IPS-20b (cell line): ENCODE data around the gene MVD.
A peak's percentile ranks its signal among the peaks of the same experiment; 100 is the strongest.

Source experiments
- H3K27ac ChIP-seq: one replicate; pipeline ENCODE4 v1.5.1; 2013; ENCODE audit warnings: low read length
- H3K27me3 ChIP-seq: 2 replicates; pipeline ENCODE4 v1.6.1; 2013; ENCODE audit warnings: mild to moderate bottlenecking, low read length, inconsistent platforms; ENCODE audit not compliant: insufficient read depth
- H3K36me3 ChIP-seq: 2 replicates; pipeline ENCODE4 v1.6.1; 2013; ENCODE audit warnings: low read depth, mild to moderate bottlenecking, inconsistent platforms, low read length, moderate library complexity; ENCODE audit not compliant: insufficient read depth
- H3K4me1 ChIP-seq: 2 replicates; pipeline ENCODE4 v1.6.1; 2013; ENCODE audit warnings: mild to moderate bottlenecking, control low read depth, inconsistent platforms, low read length, moderate library complexity; ENCODE audit not compliant: insufficient read depth
- H3K4me3 ChIP-seq: 2 replicates; pipeline ENCODE4 v1.5.1; 2013; ENCODE audit warnings: mild to moderate bottlenecking, low read length, inconsistent platforms
- H3K9ac ChIP-seq: 2 replicates; pipeline ENCODE4 v1.6.1; 2013; ENCODE audit warnings: low read depth, mild to moderate bottlenecking, inconsistent platforms, low read length, moderate library complexity
- H3K9me3 ChIP-seq: 2 replicates; pipeline ENCODE4 v1.6.1; 2013; ENCODE audit warnings: mild to moderate bottlenecking, low read depth, low read length, inconsistent platforms; ENCODE audit not compliant: insufficient read depth

MVD gene, protein sequence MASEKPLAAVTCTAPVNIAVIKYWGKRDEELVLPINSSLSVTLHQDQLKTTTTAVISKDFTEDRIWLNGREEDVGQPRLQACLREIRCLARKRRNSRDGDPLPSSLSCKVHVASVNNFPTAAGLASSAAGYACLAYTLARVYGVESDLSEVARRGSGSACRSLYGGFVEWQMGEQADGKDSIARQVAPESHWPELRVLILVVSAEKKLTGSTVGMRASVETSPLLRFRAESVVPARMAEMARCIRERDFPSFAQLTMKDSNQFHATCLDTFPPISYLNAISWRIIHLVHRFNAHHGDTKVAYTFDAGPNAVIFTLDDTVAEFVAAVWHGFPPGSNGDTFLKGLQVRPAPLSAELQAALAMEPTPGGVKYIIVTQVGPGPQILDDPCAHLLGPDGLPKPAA

DNA sequence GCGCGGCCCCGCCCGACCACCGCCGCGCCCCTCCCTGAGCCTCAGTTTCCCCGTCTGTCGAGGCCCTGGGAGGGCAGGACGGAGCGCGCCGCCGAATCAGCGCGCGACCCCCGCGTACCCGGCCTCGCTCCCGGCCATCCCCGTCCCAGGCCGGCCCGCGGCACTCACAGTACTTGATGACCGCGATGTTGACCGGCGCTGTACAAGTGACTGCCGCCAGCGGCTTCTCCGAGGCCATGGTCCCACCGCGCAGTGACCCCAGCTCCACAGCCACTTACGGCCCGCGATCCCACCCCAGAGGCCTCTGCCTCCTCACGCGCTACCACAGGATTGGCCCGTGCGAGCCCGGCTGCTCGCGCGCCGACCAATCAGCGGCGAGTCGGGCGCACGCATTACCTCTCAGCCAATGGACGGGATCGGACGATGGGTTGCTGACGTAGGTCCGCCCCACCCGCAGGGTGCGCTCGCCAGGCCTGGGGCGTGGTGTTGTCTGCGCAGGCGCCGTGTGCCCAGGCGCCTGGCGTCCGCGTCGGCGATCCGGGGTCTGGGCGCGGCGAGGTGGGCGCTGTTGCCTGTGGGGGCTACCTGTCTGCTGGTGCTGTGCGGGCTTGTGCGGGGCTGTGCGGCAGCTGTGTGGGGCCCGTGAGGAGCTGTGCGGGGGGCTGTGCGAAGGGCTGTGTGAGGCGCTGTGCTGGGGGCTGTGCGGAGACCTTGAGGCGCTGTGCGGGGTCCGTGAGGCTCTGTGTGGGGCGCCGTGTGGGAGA lies at the start of gene MVD:
MVD (minus strand) TSS at position 249 of the 764 bp plus-strand sequence; CDS start at position 238, 11 bp downstream.
- H3K4me3 ChIP-seq = peak within 1 kb of the TSS; percentile 94
- no peaks in the 10 kb centered on the region for H3K9me3 ChIP-seq
- H3K36me3 ChIP-seq = peaks cover 5% of the 10 kb centered on the region; the same call in 1 of the 2 replicates
- peak within 1 kb of the TSS; percentile 83 for H3K9ac ChIP-seq
- H3K27ac ChIP-seq = peak within 1 kb of the TSS; percentile 22
- no peaks in the 10 kb centered on the region; the same call in 1 of the 2 replicates for H3K27me3 ChIP-seq
- H3K4me1 ChIP-seq = peaks cover 6% of the 10 kb centered on the region; the same call in 1 of the 2 replicates

DNA sequence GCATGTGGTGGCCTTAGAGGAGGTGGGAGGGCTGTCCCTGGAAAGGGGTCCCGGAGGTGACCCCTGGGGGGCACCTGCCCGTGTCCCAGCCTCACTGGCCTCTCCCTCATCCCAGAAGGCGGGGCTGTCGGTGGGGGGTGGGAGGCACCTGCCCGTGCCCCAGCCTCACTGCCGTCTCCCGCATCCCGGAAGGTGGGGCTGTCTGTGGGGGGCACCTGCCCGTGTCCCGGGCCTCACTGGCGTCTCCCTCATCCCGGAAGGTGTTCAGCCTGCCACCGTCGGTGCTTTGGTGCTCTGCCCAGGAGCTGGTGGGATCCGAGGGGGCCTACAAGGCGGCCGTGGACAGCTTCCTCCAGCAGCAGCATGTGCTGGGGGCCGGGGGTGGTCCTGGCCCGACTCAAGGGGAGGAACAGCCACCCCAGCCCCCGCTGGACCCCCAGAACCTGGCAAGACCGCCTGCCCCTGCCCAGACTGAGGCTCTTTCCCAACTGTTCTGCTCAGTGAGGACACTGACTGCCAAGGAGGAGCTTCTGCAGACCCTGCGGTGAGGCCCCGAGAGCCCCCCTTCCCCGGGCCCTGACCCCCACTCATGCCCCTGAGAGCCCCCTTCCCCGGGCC lies 49.6 kb upstream of the MVD start:
- no peaks in the 10 kb centered on the region for H3K4me1 ChIP-seq
- H3K9me3 ChIP-seq = no peaks in the 10 kb centered on the region
- no peak overlapping the region for H3K9ac ChIP-seq
- H3K4me3 ChIP-seq = no peak overlapping the region
- H3K27me3 ChIP-seq = no peaks in the 10 kb centered on the region
- H3K27ac ChIP-seq = no peak overlapping the region
- H3K36me3 ChIP-seq = peaks cover 24% of the 10 kb centered on the region

DNA sequence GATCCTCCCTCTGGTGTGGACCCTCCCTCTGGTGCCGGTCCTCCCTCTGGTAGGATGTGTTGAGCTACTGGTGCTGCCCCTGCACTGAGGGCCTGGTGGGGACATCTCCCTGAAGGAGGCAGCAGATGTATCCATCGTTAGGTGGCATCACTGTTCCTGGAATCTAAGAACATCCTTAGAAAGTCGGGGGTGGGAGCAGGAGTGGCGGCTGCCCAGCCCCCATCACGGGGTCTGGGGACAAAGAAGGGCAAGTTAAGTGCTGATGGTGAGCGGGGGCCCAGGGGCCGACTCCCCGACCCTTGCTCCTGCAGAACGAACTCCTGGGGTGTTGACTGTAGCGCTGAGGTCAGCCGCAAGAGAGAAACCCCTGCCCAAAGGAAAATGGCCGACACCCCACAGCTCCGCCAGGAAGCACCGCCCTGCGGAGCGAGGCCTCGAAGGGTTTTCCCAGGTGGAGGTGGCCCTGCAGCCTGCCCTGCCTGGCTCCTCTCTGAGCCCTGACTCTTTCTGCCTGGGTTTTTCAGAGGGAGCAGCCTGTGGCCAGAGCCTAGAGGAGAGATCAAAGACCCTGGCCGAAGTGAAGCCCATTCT lies 49.0 kb upstream of the MVD start:
- 0 out of 2 replicates have a peak, but pooled peaks cover 3% of the 10 kb centered on the region for H3K4me1 ChIP-seq

DNA sequence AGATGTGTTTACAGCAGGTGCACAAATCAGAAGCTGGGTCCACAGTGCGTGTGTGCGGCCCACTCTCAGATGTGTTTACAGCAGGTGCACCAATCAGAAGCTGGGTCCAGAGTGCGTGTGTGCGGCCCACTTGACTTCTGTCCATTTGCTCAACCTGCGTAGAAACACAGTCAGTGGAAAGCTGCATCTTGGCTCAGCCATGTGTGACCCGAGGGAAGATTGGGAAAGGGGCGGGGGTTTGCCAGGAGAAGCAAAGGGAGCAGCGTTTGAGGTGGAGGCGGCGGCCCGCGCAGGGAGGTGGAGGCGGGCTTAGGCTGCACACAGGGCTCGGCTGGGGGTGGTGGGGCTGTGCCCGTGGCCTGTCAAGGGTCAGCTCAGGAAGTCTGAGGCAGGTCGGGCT lies 47.7 kb upstream of the MVD start:
- H3K9me3 ChIP-seq = no peaks in the 10 kb centered on the region
- no peaks in the 10 kb centered on the region for H3K27me3 ChIP-seq
- no peak overlapping the region for H3K9ac ChIP-seq
- H3K4me1 ChIP-seq = 0 out of 2 replicates have a peak, but pooled peaks cover 3% of the 10 kb centered on the region
- peaks cover 5% of the 10 kb centered on the region; the same call in 1 of the 2 replicates for H3K36me3 ChIP-seq
- H3K27ac ChIP-seq = no peak overlapping the region
- no peak overlapping the region for H3K4me3 ChIP-seq

More for the DNA sequence above, 49.0 kb upstream of the MVD start:
- no peaks in the 10 kb centered on the region for H3K27me3 ChIP-seq
- no peak overlapping the region for H3K9ac ChIP-seq
- H3K4me3 ChIP-seq = no peak overlapping the region
- H3K9me3 ChIP-seq = no peaks in the 10 kb centered on the region
- H3K36me3 ChIP-seq = peaks cover 17% of the 10 kb centered on the region
- H3K27ac ChIP-seq = no peak overlapping the region

DNA sequence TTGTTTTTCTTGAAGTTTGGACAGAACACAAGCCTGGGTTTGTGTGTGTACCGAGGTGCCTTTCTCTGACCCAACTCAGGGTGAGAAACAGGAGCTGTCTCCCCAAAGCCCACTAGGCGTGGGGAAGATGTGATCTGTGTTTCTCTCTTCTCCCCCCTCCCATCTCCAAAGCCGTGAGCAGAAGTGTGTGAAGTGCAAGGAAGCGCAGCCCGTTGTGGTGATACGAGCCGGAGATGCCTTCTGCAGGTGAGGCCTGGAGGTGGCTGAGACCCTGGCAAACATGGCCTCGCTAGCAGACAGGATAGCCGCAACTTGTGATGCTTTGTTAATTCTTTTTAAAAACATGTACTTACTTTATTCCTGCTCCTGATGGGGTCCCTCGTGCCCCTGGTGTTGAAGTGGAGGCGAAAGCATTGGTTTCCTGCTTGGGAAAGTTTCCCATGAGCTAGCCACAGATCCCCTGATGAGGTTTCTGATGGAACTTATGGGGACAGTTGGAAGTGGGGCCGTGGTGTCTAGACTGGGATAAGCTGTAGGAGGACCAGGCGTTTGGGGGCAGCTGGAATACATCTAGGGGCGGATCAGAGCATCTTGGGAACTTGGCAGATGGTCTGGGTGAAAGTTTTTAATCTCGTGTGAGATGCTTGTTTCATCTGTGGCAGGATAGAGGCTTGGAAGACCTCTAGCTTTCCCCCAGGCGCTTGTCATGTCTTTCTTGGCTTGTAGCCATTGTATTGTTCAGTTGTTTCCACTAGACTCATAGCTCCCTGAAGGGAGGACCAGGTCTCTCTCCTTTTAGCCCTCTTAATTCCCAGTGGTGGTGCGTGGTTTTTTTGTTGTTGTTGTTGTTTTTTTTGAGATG lies 44.3 kb upstream of the MVD start:
- H3K9ac ChIP-seq = peak overlapping the region; percentile 85
- no peaks in the 10 kb centered on the region for H3K9me3 ChIP-seq
- no peak overlapping the region for H3K27ac ChIP-seq
- peak overlapping the region; percentile 97 for H3K4me3 ChIP-seq
- H3K27me3 ChIP-seq = no peaks in the 10 kb centered on the region
- H3K36me3 ChIP-seq = no peaks in the 10 kb centered on the region
- 0 out of 2 replicates have a peak, but pooled peaks cover 6% of the 10 kb centered on the region for H3K4me1 ChIP-seq

DNA sequence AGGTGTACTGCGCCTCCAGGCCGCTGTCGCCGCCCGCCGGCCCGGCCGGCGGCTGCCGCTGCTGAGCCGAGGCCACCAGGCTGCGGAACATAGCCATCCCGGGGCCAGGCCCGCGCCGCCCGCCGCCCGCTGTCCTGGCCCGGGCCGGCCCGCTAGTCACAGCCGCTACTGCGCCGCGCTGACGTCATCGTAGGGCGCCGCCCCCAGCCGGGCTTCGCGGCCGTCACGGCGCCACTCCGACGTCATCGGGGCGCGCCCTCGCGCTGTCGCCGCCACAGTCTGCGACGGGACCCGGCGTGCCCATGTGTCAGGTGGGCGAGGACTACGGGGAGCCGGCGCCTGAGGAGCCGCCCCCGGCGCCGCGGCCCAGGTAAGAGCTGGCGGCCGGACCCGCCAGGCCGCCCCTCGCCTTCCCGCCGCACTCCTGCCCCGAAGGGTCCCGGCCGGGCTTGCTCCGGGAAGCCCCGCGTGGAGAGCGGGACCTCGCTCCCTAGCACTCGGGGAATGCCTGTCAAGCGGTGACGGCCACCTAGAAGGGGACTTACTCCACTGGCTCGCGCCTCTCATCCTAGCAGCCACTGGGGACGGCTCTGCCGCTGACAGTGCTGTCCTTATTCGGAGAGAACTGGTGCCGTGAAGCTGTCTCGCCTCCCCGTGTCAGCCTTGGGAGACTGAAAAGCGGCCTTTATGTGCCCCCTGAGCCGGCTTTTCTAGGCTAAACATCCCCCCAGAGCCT lies 43.5 kb upstream of the MVD start, which contains the start of the genes CTU2 and RNF166:
CTU2 (plus strand) TSS at position 275 of the 736 bp plus-strand sequence; CDS start at position 303, 28 bp downstream.
RNF166 (minus strand) TSS at position 180 of the 736 bp plus-strand sequence; CDS start at position 97, 83 bp downstream.
- H3K27ac ChIP-seq = no peak within 1 kb of the TSS
- 0 out of 2 replicates have a peak, but pooled peaks cover 6% of the 10 kb centered on the region for H3K4me1 ChIP-seq
- H3K9ac ChIP-seq = peak within 1 kb of the TSS; percentile 85
- H3K9me3 ChIP-seq = no peaks in the 10 kb centered on the region
- H3K27me3 ChIP-seq = no peaks in the 10 kb centered on the region
- H3K36me3 ChIP-seq = no peaks in the 10 kb centered on the region
- H3K4me3 ChIP-seq = peak within 1 kb of the TSS; percentile 97

DNA sequence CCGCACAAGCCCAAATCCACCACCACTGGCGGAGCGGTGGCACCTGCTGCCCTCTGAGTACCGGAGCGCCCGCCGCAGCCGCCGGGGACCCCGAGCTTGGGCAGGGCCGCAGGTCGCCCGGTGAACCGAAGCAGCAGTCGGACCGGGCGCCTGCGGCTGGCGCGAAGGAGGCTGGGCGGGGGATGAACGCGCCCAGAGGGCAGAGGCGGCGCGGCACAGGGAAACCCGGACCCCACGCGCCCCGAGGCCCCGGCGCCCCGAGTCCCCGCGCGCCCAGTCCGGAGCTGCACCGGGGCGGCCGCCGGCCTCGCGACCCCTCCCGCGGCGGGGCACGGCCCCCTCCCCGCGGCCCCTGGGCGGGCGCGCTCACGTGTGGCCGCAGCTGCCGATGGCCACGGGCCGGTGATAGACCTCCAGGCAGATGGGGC lies 42.9 kb upstream of the MVD start:
- no peaks in the 10 kb centered on the region for H3K27me3 ChIP-seq
- peak overlapping the region; percentile 97 for H3K4me3 ChIP-seq
- H3K4me1 ChIP-seq = 0 out of 2 replicates have a peak, but pooled peaks cover 6% of the 10 kb centered on the region
- no peak overlapping the region for H3K27ac ChIP-seq
- no peaks in the 10 kb centered on the region for H3K36me3 ChIP-seq
- peak overlapping the region; percentile 51; the same call in 1 of the 2 replicates for H3K9ac ChIP-seq
- H3K9me3 ChIP-seq = no peaks in the 10 kb centered on the region

DNA sequence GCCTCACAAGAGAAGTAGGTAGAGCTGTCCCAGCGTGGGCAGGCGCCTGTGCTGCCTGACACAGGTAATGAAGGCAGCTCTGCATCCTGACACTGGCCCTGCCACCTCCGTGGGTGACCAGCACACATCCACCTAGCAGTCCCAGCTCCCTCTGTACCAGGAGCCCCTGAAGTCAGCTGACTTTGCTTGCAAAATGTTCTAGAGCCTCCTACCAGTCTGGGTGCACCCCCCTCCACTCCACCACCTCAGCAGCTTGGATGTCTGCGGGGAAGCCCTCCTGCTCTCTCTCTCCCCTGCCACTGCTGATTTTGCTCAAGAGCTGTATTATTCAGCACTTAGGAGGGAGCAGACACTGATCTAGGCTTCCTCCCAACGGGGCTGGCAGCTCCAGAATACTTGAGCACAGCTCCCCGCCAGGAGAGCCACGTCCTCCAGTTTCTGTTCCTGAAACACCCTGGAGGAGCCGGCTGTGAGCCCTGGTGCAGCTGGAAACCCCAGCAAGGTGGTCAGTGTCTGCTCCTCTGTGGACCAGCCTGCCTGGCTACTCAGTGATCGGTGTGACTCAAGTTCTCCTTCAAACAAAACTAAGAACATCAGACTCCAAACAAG lies 42.3 kb upstream of the MVD start:
- H3K27ac ChIP-seq = no peak overlapping the region

DNA sequence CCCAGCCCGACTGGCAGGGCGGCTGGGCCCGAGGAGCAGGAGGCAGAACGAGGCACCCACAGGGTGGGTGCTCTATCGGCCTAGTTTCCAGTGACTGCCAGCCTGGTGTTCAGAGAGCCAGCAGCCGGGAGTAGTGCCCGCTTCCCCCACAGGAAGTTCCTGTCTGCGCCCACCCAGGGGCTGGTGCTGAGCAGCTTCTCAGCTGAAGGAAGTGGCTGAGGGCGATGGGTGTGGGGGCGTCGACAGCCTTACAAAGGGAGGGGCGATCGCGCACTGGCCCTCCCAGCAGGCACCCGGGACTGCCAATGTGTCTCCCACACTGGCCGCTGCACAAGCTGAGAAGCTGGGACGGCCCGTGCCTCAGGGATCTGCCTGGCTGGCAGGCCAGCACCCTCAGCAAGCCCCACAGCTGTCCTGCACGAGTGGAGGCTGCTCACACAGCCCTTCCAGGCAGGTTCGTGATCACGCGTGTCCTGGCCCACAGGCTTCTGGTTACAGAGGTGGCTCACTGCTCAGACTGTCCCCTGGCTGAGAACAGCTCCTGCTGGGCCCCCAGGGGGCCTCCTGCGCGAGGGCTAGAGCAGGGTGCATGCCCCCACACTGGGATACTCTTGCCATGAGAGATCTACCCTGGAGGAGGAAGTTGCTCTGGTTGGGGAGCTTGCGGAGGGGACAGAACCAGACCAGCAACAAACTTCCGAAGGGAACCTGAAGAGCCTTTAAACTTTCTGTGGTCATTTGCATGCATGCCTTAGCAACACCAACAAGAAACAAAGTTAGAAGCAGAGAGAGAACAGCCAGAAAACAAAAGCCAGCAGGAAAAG lies 40.8 kb upstream of the MVD start:
- no peaks in the 10 kb centered on the region for H3K36me3 ChIP-seq
- no peak overlapping the region for H3K27ac ChIP-seq
- H3K4me3 ChIP-seq = no peak overlapping the region
- no peak overlapping the region for H3K9ac ChIP-seq
- H3K27me3 ChIP-seq = no peaks in the 10 kb centered on the region
- H3K4me1 ChIP-seq = 0 out of 2 replicates have a peak, but pooled peaks cover 6% of the 10 kb centered on the region
- H3K9me3 ChIP-seq = no peaks in the 10 kb centered on the region

More for the DNA sequence above, 42.3 kb upstream of the MVD start:
- Histone ChIP-seq H3K9me3 (no peaks in the 10 kb centered on the region), H3K4me3 (peak overlapping the region; percentile 97), H3K36me3 (no peaks in the 10 kb centered on the region), H3K27me3 (no peaks in the 10 kb centered on the region), H3K4me1 (0 out of 2 replicates have a peak, but pooled peaks cover 6% of the 10 kb centered on the region), H3K9ac (peak overlapping the region; percentile 51; the same call in 1 of the 2 replicates)
